Loucy (cell line): Measurements from ENCODE around the gene MAP4K3.
"Not testable (repeated sequence)": the region's sequence is repeated elsewhere in the genome, so short reads cannot be mapped to it uniquely, and the experiment has no call there.

ENCODE experiments used
- H2AFZ ChIP-seq: fragments of 200-600 bp; sonication (generic); 2 replicates; pipeline ENCODE4 v1.6.0; 2016; ENCODE audit warnings: antibody characterized with exemption, mild to moderate bottlenecking, low read length, moderate library complexity
- H3F3A ChIP-seq: fragments of 200-600 bp; 2 replicates; pipeline ENCODE4 v1.6.0; 2016; ENCODE audit warnings: antibody characterized with exemption, low read depth, mild to moderate bottlenecking
- H3K27me3 ChIP-seq: fragments of 200-600 bp; sonication (generic); 2 replicates; pipeline ENCODE4 v1.6.1; 2014; ENCODE audit warnings: low read length, mild to moderate bottlenecking; ENCODE audit not compliant: insufficient read depth, poor library complexity, severe bottlenecking
- H3K36me3 ChIP-seq: fragments of 200-600 bp; sonication (generic); 2 replicates; pipeline ENCODE4 v1.6.1; 2016; ENCODE audit warnings: low read length; ENCODE audit not compliant: insufficient read depth
- H3K4me1 ChIP-seq: fragments of 200-600 bp; sonication (generic); 2 replicates; pipeline ENCODE4 v1.5.1; 2014; ENCODE audit warnings: low read length, mild to moderate bottlenecking; ENCODE audit not compliant: insufficient read depth, poor library complexity, severe bottlenecking
- H3K4me2 ChIP-seq: fragments of 200-600 bp; sonication (generic); 2 replicates; pipeline ENCODE4 v1.6.0; 2014; ENCODE audit warnings: antibody characterized with exemption, low read length, low read depth, mild to moderate bottlenecking; ENCODE audit not compliant: poor library complexity, severe bottlenecking
- H3K4me3 ChIP-seq: fragments of 200-600 bp; sonication (generic); 2 replicates; pipeline ENCODE4 v1.5.1; 2014; ENCODE audit warnings: low read length, mild to moderate bottlenecking, mixed read lengths; ENCODE audit not compliant: poor library complexity, severe bottlenecking
- H3K79me2 ChIP-seq: fragments of 200-600 bp; sonication (generic); 2 replicates; pipeline ENCODE4 v1.6.1; 2014; ENCODE audit warnings: low read length; ENCODE audit not compliant: insufficient read depth
- H3K9ac ChIP-seq: fragments of 200-600 bp; sonication (generic); 2 replicates; pipeline ENCODE4 v1.6.0; 2014; ENCODE audit warnings: mild to moderate bottlenecking, low read depth, low read length, moderate library complexity; ENCODE audit not compliant: poor library complexity, severe bottlenecking
- H3K9me2 ChIP-seq: fragments of 200-600 bp; sonication (generic); replicated peaks from 2 replicates; pipeline ENCODE4 v1.6.1; 2016; ENCODE audit warnings: low read depth, low read length, mixed read lengths
- H3K9me3 ChIP-seq: fragments of 200-600 bp; sonication (generic); 2 replicates; pipeline ENCODE4 v1.6.1; 2014; ENCODE audit warnings: mild to moderate bottlenecking, antibody characterized with exemption, low read length, low read depth; ENCODE audit not compliant: insufficient read depth
- H4K20me1 ChIP-seq: fragments of 200-600 bp; sonication (generic); 2 replicates; pipeline ENCODE4 v1.6.0; 2014; ENCODE audit warnings: antibody characterized with exemption, low read length, mild to moderate bottlenecking; ENCODE audit not compliant: insufficient read depth, poor library complexity, severe bottlenecking
- CTCF ChIP-seq: fragments of 200-600 bp; sonication (generic); conservative IDR thresholded peaks from 2 replicates; pipeline ENCODE4 v1.5.1; 2014; ENCODE audit warnings: mild to moderate bottlenecking, antibody characterized with exemption, low read length
- EZH2phosphoT487 ChIP-seq: fragments of 200-600 bp; IDR thresholded peaks from 2 replicates; pipeline ENCODE4 v1.6.1; 2018; ENCODE audit warnings: antibody characterized with exemption, mild to moderate bottlenecking, moderate library complexity, borderline replicate concordance

The MAP4K3 gene

GRCh38 chr2:39246382-39246980, 190.6 kb downstream of the MAP4K3 start:
- H4K20me1 ChIP-seq, result no peaks in the 10 kb centered on the region
- no peak overlapping the region for H3K9ac ChIP-seq
- H3K4me1 ChIP-seq, result peaks cover 21% of the 10 kb centered on the region
- peaks cover 4% of the 10 kb centered on the region; the same call in 1 of the 2 replicates for H3K36me3 ChIP-seq
- H3K79me2 ChIP-seq, result no peaks in the 10 kb centered on the region
- H3K4me3 ChIP-seq, result no peak overlapping the region
- no peaks in the 10 kb centered on the region for H3K27me3 ChIP-seq
- H3F3A ChIP-seq, result no peaks in the 10 kb centered on the region
- no peak overlapping the region for H3K4me2 ChIP-seq
- H3K9me2 ChIP-seq, result no peaks in the 10 kb centered on the region
- no peak overlapping the region for H2AFZ ChIP-seq
- TF ChIP-seq CTCF, result no peak
- no peak for TF ChIP-seq EZH2phosphoT487
- peaks cover 6% of the 10 kb centered on the region; the same call in 1 of the 2 replicates for H3K9me3 ChIP-seq

- Histone ChIP-seq H3K4me2 (peak overlapping the region; percentile 73), H3K9ac (peak overlapping the region; percentile 27), H3K4me3 (peak overlapping the region; percentile 67), H3K4me1 (peaks cover 27% of the 10 kb centered on the region), H2AFZ (peak overlapping the region; percentile 64)
- H3K36me3 ChIP-seq, H3K27me3 ChIP-seq, H3K79me2 ChIP-seq, H3F3A ChIP-seq, H3K9me2 ChIP-seq, H3K9me3 ChIP-seq, H4K20me1 ChIP-seq: not testable (repeated sequence)
- peak; percentile 25; the same call in 1 of the 2 replicates for TF ChIP-seq CTCF
These were observed 192.0 kb downstream of the MAP4K3 start for GRCh38 chr2:39244963-39245625.

DNA sequence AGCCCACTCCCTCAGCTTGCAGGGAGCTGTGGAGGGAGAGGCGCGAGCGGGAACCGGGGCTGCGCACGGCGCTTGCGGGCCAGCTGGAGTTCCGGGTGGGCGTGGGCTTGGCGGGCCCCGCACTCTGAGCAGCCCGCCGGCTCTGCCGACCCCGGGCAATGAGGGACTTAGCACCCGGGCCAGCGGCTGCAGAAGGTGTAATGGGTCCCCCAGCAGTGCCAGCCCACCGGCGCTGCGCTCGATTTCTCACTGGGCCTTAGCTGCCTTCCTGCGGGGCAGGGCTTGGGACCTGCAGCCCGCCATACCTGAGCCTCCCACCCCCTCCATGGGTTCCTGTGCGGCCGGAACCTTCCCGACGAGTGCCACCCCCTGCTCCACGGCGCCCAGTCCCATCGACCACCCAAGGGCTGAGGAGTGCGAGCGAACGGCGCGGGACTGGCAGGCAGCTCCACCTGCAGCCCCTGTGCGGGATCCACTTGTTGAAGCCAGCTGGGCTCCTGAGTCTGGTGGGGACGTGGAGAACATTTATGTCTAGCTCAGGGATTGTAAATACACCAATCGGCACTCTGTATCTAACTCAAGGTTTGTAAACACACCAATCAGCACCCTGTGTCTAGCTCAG, 192.7 kb downstream of the MAP4K3 start:
- Histone ChIP-seq H3K4me3 (peak overlapping the region; percentile 67), H3K4me1 (peaks cover 27% of the 10 kb centered on the region), H2AFZ (0 out of 2 replicates have a peak overlapping the region, but pooled peaks have one; percentile 64), H3K4me2 (peak overlapping the region; percentile 73), H3K9ac (peak overlapping the region; percentile 27)
- H3K36me3 ChIP-seq, H4K20me1 ChIP-seq, H3K27me3 ChIP-seq, H3K9me3 ChIP-seq, H3K79me2 ChIP-seq, H3F3A ChIP-seq, H3K9me2 ChIP-seq: not testable (repeated sequence)
